BLaER1 treated with 17β-estradiol and CSF1 and Interleukin-3, amounts not matched to agents 10 nM and 100 nM (cell line): ENCODE measurements around the gene PDE4DIP.
"Not testable (repeated sequence)": the region's sequence is repeated elsewhere in the genome, so short reads cannot be mapped to it uniquely, and the experiment has no call there.

ENCODE experiments used
- H3K27ac ChIP-seq, 11 experiments: shearing (Covaris generic); formaldehyde crosslinking; 2 replicates each; pipeline ENCODE4 v1.8.1; 2022
- H3K27me3 ChIP-seq, 11 experiments: shearing (Covaris generic); formaldehyde crosslinking; 2 replicates each; pipeline ENCODE4 v1.8.1; 2022
- H3K36me3 ChIP-seq, 11 experiments: shearing (Covaris generic); formaldehyde crosslinking; 2 replicates each; pipeline ENCODE4 v1.8.1; 2022
- H3K4me1 ChIP-seq, 10 experiments: shearing (Covaris generic); formaldehyde crosslinking; 2 replicates each; pipeline ENCODE4 v1.8.1; 2022
- H3K4me2 ChIP-seq, 11 experiments: shearing (Covaris generic); formaldehyde crosslinking; 2 replicates each; pipeline ENCODE4 v1.8.1; 2022
- H3K4me3 ChIP-seq, 10 experiments: shearing (Covaris generic); formaldehyde crosslinking; 2 replicates each; pipeline ENCODE4 v1.8.1; 2022
- H3K9ac ChIP-seq, 11 experiments: shearing (Covaris generic); formaldehyde crosslinking; 2 replicates each; pipeline ENCODE4 v1.8.1; 2022
- H3K9me3 ChIP-seq, 11 experiments: shearing (Covaris generic); formaldehyde crosslinking; replicated peaks in 1 of 11; 2 replicates each; pipeline ENCODE4 v1.8.1; 2022
- H4K20me1 ChIP-seq, 11 experiments: shearing (Covaris generic); formaldehyde crosslinking; 2 replicates each; pipeline ENCODE4 v1.8.1; 2022

PDE4DIP gene

GRCh38 chr1:148889267-148890074, 45.2 kb downstream of the PDE4DIP start:
- H3K4me3 ChIP-seq, H3K27ac ChIP-seq, H3K4me1 ChIP-seq, H3K4me2 ChIP-seq, H3K9me3 ChIP-seq, H3K36me3 ChIP-seq, H3K27me3 ChIP-seq, H3K9ac ChIP-seq, H4K20me1 ChIP-seq: not testable (repeated sequence)

GRCh38 chr1:148890075-148890568, 45.9 kb downstream of the PDE4DIP start:
- not testable (repeated sequence) for H3K4me1 ChIP-seq, H3K27me3 ChIP-seq, H3K9me3 ChIP-seq, H3K4me2 ChIP-seq, H3K27ac ChIP-seq, H3K4me3 ChIP-seq, H3K36me3 ChIP-seq, H3K9ac ChIP-seq, H4K20me1 ChIP-seq

DNA sequence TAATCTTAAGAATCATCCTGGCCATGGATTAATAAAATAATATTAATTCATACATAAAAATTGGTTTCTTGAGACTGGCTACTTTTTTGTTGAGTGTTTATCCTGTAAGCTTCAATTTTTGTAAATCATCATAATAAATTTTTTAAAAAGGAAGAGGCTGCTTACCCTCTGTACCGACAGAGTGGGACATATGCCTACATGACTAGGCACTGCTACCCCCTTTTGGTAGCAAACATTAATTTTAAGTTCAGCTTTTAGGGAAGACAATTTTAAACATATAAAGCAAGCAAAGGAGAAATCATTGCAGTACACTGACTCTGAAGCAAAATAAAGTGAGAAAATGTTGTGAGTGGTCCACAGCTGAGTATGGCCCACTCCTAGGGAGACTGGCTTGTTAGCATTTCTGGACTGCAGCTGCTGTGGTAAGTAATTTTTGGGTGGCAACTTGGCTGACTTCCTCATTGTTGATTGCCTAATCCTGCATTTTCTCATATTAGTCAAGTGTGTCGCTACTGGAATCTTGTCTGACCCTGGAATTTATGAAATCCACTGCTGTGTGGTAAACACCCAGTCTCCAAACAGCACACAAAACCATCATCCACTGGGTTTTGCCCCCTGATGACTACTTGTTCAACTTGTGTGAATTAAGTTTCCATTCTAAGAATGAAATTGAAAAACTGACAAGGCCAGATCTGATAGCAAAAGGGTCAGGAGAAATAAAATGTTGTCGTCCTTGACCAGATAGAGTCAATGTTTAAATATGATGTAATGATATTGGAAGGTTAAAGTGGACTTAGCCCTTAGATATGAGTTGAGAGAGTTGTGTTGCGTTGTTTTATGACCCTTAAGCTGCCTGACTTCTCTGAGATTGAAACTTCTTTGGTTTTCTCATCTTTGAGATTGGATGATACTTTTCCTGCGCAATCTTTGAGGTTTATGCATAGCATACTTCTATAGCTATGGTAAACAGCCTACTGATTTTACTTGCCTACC, 50.4 kb downstream of the PDE4DIP start:
- H3K4me1 ChIP-seq, H3K9me3 ChIP-seq, H3K36me3 ChIP-seq, H4K20me1 ChIP-seq, H3K9ac ChIP-seq, H3K4me3 ChIP-seq, H3K27ac ChIP-seq, H3K27me3 ChIP-seq, H3K4me2 ChIP-seq: not testable (repeated sequence)

- H3K4me3 ChIP-seq, H3K4me1 ChIP-seq, H3K4me2 ChIP-seq, H3K36me3 ChIP-seq, H3K9ac ChIP-seq, H4K20me1 ChIP-seq, H3K9me3 ChIP-seq, H3K27me3 ChIP-seq, H3K27ac ChIP-seq: not testable (repeated sequence)
Observed at GRCh38 chr1:148900026-148900425, 55.8 kb downstream of the PDE4DIP start.

DNA sequence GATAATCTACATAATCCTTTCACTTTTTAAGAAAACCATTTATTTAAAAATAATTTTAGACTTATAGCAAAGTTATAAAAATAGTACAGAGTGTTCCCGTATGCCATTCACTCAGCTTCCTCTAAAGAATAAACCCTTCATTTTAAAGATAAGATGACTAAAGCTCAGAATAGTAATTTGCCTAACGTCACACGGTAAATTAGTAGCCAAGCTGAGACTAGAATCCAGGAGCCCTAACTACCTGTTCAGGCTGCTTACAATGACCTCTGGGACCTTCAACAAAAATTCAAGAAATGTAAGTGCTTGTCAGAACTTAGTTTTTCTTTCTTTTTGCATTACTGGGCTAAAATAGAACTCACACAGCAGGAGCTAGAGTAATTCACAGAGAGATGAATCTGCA, 56.5 kb downstream of the PDE4DIP start:
- H3K9ac ChIP-seq, H3K36me3 ChIP-seq: not testable (repeated sequence)

GRCh38 chr1:148901150-148901952, 57.1 kb downstream of the PDE4DIP start:
- H3K36me3 ChIP-seq, H4K20me1 ChIP-seq, H3K27ac ChIP-seq, H3K4me3 ChIP-seq, H3K27me3 ChIP-seq, H3K9ac ChIP-seq, H3K4me2 ChIP-seq, H3K9me3 ChIP-seq, H3K4me1 ChIP-seq: not testable (repeated sequence)

More for the DNA sequence above, 56.5 kb downstream of the PDE4DIP start:
- H3K4me3 ChIP-seq, H3K27ac ChIP-seq, H3K4me2 ChIP-seq, H3K4me1 ChIP-seq, H3K27me3 ChIP-seq, H4K20me1 ChIP-seq, H3K9me3 ChIP-seq: not testable (repeated sequence)

DNA sequence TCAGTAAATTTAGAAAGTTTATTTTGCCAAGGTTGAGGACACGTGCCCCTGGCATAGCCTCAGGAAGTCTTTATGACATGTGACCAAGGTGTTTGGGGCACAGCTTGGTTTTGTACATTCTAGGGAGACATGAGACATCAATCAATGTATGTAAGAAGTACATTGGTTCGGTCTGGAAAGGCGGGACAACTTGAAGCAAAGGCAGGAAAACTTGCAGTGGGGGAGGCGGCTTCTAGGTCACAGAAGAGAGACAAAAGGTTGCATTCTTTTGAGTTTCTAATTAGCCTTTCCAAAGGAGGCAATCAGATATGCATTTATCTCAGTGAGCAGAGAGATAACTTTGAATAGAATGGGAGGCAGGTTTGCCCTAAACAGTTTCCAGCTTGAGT, 57.7 kb downstream of the PDE4DIP start:
- not testable (repeated sequence) for H3K27ac ChIP-seq, H3K36me3 ChIP-seq, H4K20me1 ChIP-seq, H3K4me1 ChIP-seq, H3K27me3 ChIP-seq, H3K4me2 ChIP-seq, H3K9ac ChIP-seq, H3K9me3 ChIP-seq, H3K4me3 ChIP-seq

- not testable (repeated sequence) for H3K4me1 ChIP-seq, H3K9ac ChIP-seq, H3K4me2 ChIP-seq, H3K27me3 ChIP-seq, H3K9me3 ChIP-seq, H4K20me1 ChIP-seq, H3K36me3 ChIP-seq, H3K27ac ChIP-seq, H3K4me3 ChIP-seq
Observed at GRCh38 chr1:148909219-148909826, 65.1 kb downstream of the PDE4DIP start.

- H3K4me2 ChIP-seq, H3K4me3 ChIP-seq, H3K9ac ChIP-seq, H3K27ac ChIP-seq, H3K27me3 ChIP-seq, H3K36me3 ChIP-seq, H3K4me1 ChIP-seq, H4K20me1 ChIP-seq, H3K9me3 ChIP-seq: not testable (repeated sequence)
Observed at GRCh38 chr1:148911303-148911928, 67.2 kb downstream of the PDE4DIP start.

DNA sequence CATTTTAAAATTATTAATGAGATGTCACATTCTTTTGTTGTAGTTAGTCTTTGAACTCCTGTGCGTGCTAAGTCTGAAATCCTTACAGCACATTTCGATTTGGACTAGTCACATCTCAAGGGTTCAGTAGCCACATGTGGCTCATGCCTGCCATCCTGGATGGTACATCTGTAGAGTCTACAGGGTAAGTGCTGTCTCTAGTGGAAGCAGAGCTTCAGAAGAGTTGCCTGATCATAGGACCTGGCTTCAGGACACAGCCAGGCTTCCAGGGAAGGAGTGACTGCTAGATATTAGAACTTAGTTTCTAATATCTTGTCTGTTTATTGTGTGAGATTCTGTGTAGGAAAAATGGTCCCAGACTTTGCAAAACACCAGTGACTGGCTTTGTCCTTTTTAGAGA, 72.0 kb downstream of the PDE4DIP start:
- not testable (repeated sequence) for H3K4me3 ChIP-seq, H3K9me3 ChIP-seq, H3K9ac ChIP-seq, H3K4me1 ChIP-seq, H3K27me3 ChIP-seq, H3K4me2 ChIP-seq, H3K27ac ChIP-seq, H4K20me1 ChIP-seq, H3K36me3 ChIP-seq

DNA sequence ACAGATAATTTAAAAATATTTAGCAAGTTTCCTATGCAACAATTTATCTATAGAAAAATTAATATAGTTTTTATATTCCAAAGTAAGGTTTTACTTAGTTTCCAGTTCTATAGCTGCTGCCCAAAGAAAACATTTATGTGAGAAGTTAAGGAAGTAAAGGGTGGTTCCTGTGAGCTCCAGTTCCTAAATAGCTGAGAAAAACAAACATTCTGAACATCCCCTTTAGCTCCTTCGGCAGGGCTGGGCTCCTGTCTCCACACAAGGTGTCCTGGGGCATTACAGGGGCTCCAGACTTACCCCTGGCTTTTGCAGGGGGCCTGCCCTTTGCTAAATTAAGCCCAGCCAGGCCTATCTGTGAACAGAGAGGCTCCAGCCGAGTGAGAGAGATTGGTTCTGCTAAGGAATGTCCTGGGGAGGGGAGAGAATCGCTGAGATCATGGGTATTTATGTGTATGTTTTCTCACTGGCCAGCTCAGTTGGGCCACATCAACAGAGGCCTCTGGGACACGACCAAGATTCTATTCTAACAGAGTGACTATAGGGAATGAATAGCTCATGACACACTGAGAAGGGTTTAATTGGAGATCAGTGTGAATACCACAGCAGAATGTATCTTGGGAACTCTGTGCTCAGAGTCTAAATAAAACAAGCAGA, 72.6 kb downstream of the PDE4DIP start:
- not testable (repeated sequence) for H4K20me1 ChIP-seq, H3K9ac ChIP-seq, H3K27me3 ChIP-seq, H3K4me1 ChIP-seq, H3K4me3 ChIP-seq, H3K4me2 ChIP-seq, H3K36me3 ChIP-seq, H3K27ac ChIP-seq, H3K9me3 ChIP-seq

GRCh38 chr1:148918836-148919447, 74.7 kb downstream of the PDE4DIP start:
- H3K36me3 ChIP-seq, H3K4me1 ChIP-seq, H3K4me2 ChIP-seq, H3K4me3 ChIP-seq, H3K9ac ChIP-seq, H3K27ac ChIP-seq, H4K20me1 ChIP-seq, H3K9me3 ChIP-seq, H3K27me3 ChIP-seq: not testable (repeated sequence)
